K562 (cell line): ENCODE data around the gene JAKMIP2. TPM values are rescaled to one million over a fixed set of nuclear protein-coding genes. Genes with fewer than 3 reads are reported as not detected.
"Not testable (repeated sequence)": the region's sequence is repeated elsewhere in the genome, so short reads cannot be mapped to it uniquely, and the experiment has no call there.

Experiments
- ATAC-seq: fragments of 200-7000 bp; cut with Tn5 transposase; 3 replicates; pipeline ENCODE4 v1.9.1; 2020; ENCODE audit warnings: moderate library complexity
- BruUV-seq: library from RNA; stranded (reverse); fragments of 400-500 nt; replicated peaks from 2 replicates; lab custom pipeline; 2021; lab: Mats Ljungman, UMichigan
- CTCF ChIA-PET: fragments of 300-600 bp; formaldehyde crosslinking; extraction: SDS; loops from one replicate; lab custom pipeline; 2021; ENCODE audit warnings: low intra/inter-chr PET ratio; lab: Yijun Ruan, JAX
- POLR2A ChIA-PET: fragments of 300-600, 350-650 bp; sonication (Branson Sonifier 250); formaldehyde crosslinking; extraction: SDS; loops from one replicate; lab custom pipeline; 2021; ENCODE audit warnings: antibody characterized with exemption, inconsistent platforms; lab: Yijun Ruan, JAX
- DNase-seq, 4 experiments: peaks; one replicate each; pipeline versions ENCODE4 v3.0.0 to v3.0.0-alpha.2; 2011 to 2018; ENCODE audit warnings: low spot score in 3 of 4, mixed read lengths in 3 of 4; ENCODE audit errors: extremely low read depth in 1 of 4
- FAIRE-seq: peaks from 2 replicates; lab custom pipeline; 2011; peaks lifted over from hg19 to GRCh38; lab: Jason Lieb, UNC
- H2AFZ ChIP-seq: 2 replicates; pipeline ENCODE4 v1.6.0; 2011; ENCODE audit warnings: low read depth, low read length, control low read depth, inconsistent platforms
- H3K27ac ChIP-seq: fragments of 200-600 bp; 3 replicates; pipeline ENCODE4 v1.8.0; 2011; ENCODE audit warnings: low read depth, mild to moderate bottlenecking, control low read depth, inconsistent platforms, low read length, moderate library complexity, mixed read lengths; ENCODE audit errors: extremely low read depth
- H3K27me3 ChIP-seq, 2 experiments: fragments of 300-600 bp in 1 of 2; 2 replicates in 1 of 2; 3 replicates in 1 of 2; pipeline versions ENCODE4 v1.6.0 to v1.8.0; 2011; ENCODE audit warnings: inconsistent platforms in 2 of 2, low read length in 2 of 2, mild to moderate bottlenecking in 1 of 2, mixed read lengths in 1 of 2, moderate library complexity in 1 of 2; ENCODE audit not compliant: control insufficient read depth in 2 of 2, insufficient read depth in 2 of 2
- H3K36me3 ChIP-seq: fragments of 300-600 bp; 3 replicates; pipeline ENCODE4 v1.8.0; 2011; ENCODE audit warnings: mild to moderate bottlenecking, low read length, inconsistent platforms; ENCODE audit not compliant: control insufficient read depth, insufficient read depth
- H3K4me1 ChIP-seq, 2 experiments: fragments of 200-600 bp in 1 of 2; replicated peaks in 1 of 2; 2 replicates in 1 of 2; 3 replicates in 1 of 2; pipeline versions ENCODE4 v1.5.1 to v1.8.0; 2011; ENCODE audit warnings: inconsistent platforms in 2 of 2, low read length in 2 of 2, mild to moderate bottlenecking in 1 of 2, mixed read lengths in 1 of 2, moderate library complexity in 1 of 2; ENCODE audit not compliant: control insufficient read depth in 2 of 2, insufficient read depth in 2 of 2
- H3K4me2 ChIP-seq: 2 replicates; pipeline ENCODE4 v1.6.1; 2011; ENCODE audit warnings: low read length, control low read depth, inconsistent platforms, mixed read lengths; ENCODE audit not compliant: insufficient read depth
- H3K4me3 ChIP-seq: fragments of 200-600 bp; sonication (generic), shearing (Covaris generic); 2 replicates; pipeline ENCODE4 v1.5.1; 2016; ENCODE audit warnings: control low read depth, inconsistent platforms
- H3K79me2 ChIP-seq: fragments of 200-600 bp; 3 replicates; pipeline ENCODE4 v1.8.0; 2011; ENCODE audit warnings: low read length, inconsistent platforms; ENCODE audit not compliant: control insufficient read depth, insufficient read depth
- H3K9ac ChIP-seq, 2 experiments: 2 replicates each; pipeline versions ENCODE4 v1.6.0 to v1.6.1; 2011; ENCODE audit warnings: low read depth in 2 of 2, low read length in 2 of 2, control low read depth in 1 of 2, inconsistent platforms in 1 of 2, mild to moderate bottlenecking in 1 of 2, mixed read lengths in 1 of 2; ENCODE audit not compliant: insufficient read depth in 1 of 2
- H3K9me1 ChIP-seq: one replicate; pipeline ENCODE4 v1.6.0; 2011; ENCODE audit warnings: inconsistent platforms, mild to moderate bottlenecking, low read length, moderate library complexity; ENCODE audit not compliant: control insufficient read depth, insufficient read depth
- H3K9me3 ChIP-seq: replicated peaks from 2 replicates; pipeline ENCODE4 v1.5.1; 2011; ENCODE audit warnings: low read depth, low read length, inconsistent platforms; ENCODE audit not compliant: control insufficient read depth, insufficient read depth
- H4K20me1 ChIP-seq: replicated peaks from 2 replicates; pipeline ENCODE4 v1.6.1; 2011; ENCODE audit warnings: low read length, inconsistent platforms, mixed read lengths; ENCODE audit not compliant: control insufficient read depth, insufficient read depth
- ARID1B ChIP-seq: fragments of 450-650 bp; IDR thresholded peaks from 2 replicates; pipeline ENCODE4 v1.6.1; 2016; ENCODE audit warnings: antibody characterized with exemption, mild to moderate bottlenecking, inconsistent platforms
- CEBPB ChIP-seq: fragments of 450-650 bp; IDR thresholded peaks from 2 replicates; pipeline ENCODE4 v1.6.1; 2016; ENCODE audit warnings: missing genetic modification characterization, missing compliant biosample characterization
- CEBPG ChIP-seq, 3 experiments: fragments of 200-800 bp in 1 of 3; sonication (Bioruptor generic) in 1 of 3; sonication (generic) in 1 of 3; formaldehyde crosslinking in 1 of 3; IDR thresholded peaks in 2 of 3; conservative IDR thresholded peaks in 1 of 3; 2 replicates each; pipeline versions ENCODE4 v1.6.1 to v1.8.0; 2016 to 2022; ENCODE audit warnings: missing compliant biosample characterization in 2 of 3, missing genetic modification characterization in 2 of 3, mild to moderate bottlenecking in 1 of 3, missing genetic modification reagents in 1 of 3
- FOXK1 ChIP-seq: sonication (generic); formaldehyde crosslinking; IDR thresholded peaks from 2 replicates; pipeline ENCODE4 v1.8.0; 2022; ENCODE audit warnings: missing genetic modification reagents, mild to moderate bottlenecking, borderline replicate concordance
- HLTF ChIP-seq: fragments of 450-650 bp; IDR thresholded peaks from 2 replicates; pipeline ENCODE4 v1.6.1; 2016
- IRF9 ChIP-seq: fragments of 450-650 bp; IDR thresholded peaks from 2 replicates; pipeline ENCODE4 v1.6.1; 2016; ENCODE audit warnings: missing biosample characterization, missing genetic modification characterization
- MAFK ChIP-seq: IDR thresholded peaks from 2 replicates; pipeline ENCODE4 v1.6.1; 2011; ENCODE audit warnings: low read length, improper control_type of control experiment
- MYBL2 ChIP-seq, 2 experiments: fragments of 450-650 bp in 1 of 2; sonication (generic) in 1 of 2; formaldehyde crosslinking in 1 of 2; IDR thresholded peaks; 2 replicates each; pipeline versions ENCODE4 v1.6.1 to v1.8.1; 2017 to 2022; ENCODE audit warnings: borderline replicate concordance in 1 of 2, inconsistent platforms in 1 of 2, low read depth in 1 of 2, mild to moderate bottlenecking in 1 of 2, missing genetic modification reagents in 1 of 2, moderate library complexity in 1 of 2
- NR2C1 ChIP-seq, 2 experiments: fragments of 450-650 bp; IDR thresholded peaks; 2 replicates each; pipeline ENCODE4 v1.6.1; 2017; ENCODE audit warnings: mild to moderate bottlenecking in 2 of 2, antibody characterized with exemption in 1 of 2, inconsistent platforms in 1 of 2, missing compliant biosample characterization in 1 of 2, missing genetic modification characterization in 1 of 2
- SRF ChIP-seq, 2 experiments: fragments of 250-450, 450-650 bp in 1 of 2; sonication (Bioruptor Pico) in 1 of 2; sonication (generic) in 1 of 2; formaldehyde crosslinking; IDR thresholded peaks; 2 replicates each; pipeline versions ENCODE4 v1.5.0 to v1.5.1; 2020 to 2022; ENCODE audit warnings: mild to moderate bottlenecking in 1 of 2, missing genetic modification reagents in 1 of 2
- ZBTB26 ChIP-seq: fragments of 450-650 bp; formaldehyde crosslinking; IDR thresholded peaks from 2 replicates; pipeline ENCODE4 v1.4.0; 2022; ENCODE audit warnings: missing genetic modification characterization
- ZNF165 ChIP-seq: fragments of 250-450 bp; sonication (Bioruptor Pico); IDR thresholded peaks from 2 replicates; pipeline ENCODE4 v1.4.0; 2020; ENCODE audit warnings: borderline replicate concordance
- ZNF584 ChIP-seq: fragments of 200-800 bp; sonication (Bioruptor generic); IDR thresholded peaks from 2 replicates; pipeline ENCODE4 v1.6.1; 2016; ENCODE audit warnings: low read depth, mild to moderate bottlenecking, missing genetic modification characterization, missing compliant biosample characterization
- ZNF589 ChIP-seq: fragments of 200-800 bp; sonication (Bioruptor generic); IDR thresholded peaks from 2 replicates; pipeline ENCODE4 v1.6.1; 2016; ENCODE audit warnings: low read depth, missing genetic modification characterization, missing compliant biosample characterization
- WGBS: fragments of 100-300 bp; shearing (Covaris generic); methylation state at CpG from one replicate; pipeline ENCODE4 v1.1.6; 2016; ENCODE audit warnings: low coverage, mixed read lengths; ENCODE audit not compliant: insufficient coverage; ENCODE audit errors: missing lambda C conversion rate; 5-methylcytosine and 5-hydroxymethylcytosine counted together
- in situ Hi-C: fragments of 300-500 bp; cut with MboI; formaldehyde crosslinking; loops from 4 replicates; pipeline ENCODE4 v1.15.0; 2018; ENCODE audit warnings: inconsistent platforms, mixed read lengths
- intact Hi-C: fragments of 100-400 bp; cut with micrococcal nuclease; formaldehyde crosslinking; loops from 2 replicates; pipeline ENCODE4 v1.14.2; 2022
- polyA plus RNA-seq, 8 experiments: library from polyadenylated mRNA; depleted of rRNA in 4 of 8; stranded (reverse) in 5 of 8; unstranded in 3 of 8; fragments of >200 nt; fragmentation: Nextera tagmentation in 2 of 8; fragmentation: Illumina TruSeq in 1 of 8; extraction: Ambion mirVana in 2 of 8; extraction: Trizol in 1 of 8; gene quantifications; 2 replicates each; pipeline versions ENCODE4 v1.2.1 to v1.2.3, GENCODE V29; 2011 to 2014; ENCODE audit warnings: inconsistent platforms in 1 of 8, missing spikeins in 1 of 8
- total RNA-seq, 7 experiments: library from RNA; depleted of rRNA in 6 of 7; stranded (reverse); fragments of >200 nt in 6 of 7; fragmentation: Illumina TruSeq in 2 of 7; extraction: Trizol in 2 of 7; gene quantifications; 2 replicates each; pipeline versions ENCODE4 v1.2.1 to v1.2.3, GENCODE V29; 2011 to 2021; ENCODE audit warnings: low replicate concordance in 1 of 7

Gene JAKMIP2
- total and polyA plus RNA-seq, 9 of the 15 experiments (the other 6 are each of a cell fraction or from before 2014, with no cell fraction given), result not detected

- FAIRE-seq; H3K27ac ChIP-seq; intact Hi-C loops; POLR2A ChIA-PET; H3K9me3 ChIP-seq; H4K20me1 ChIP-seq; H3K4me2 ChIP-seq; H3K36me3 ChIP-seq; H2AFZ ChIP-seq; H3K27me3 ChIP-seq; H3K79me2 ChIP-seq; DNase-seq; CTCF ChIA-PET; H3K9me1 ChIP-seq; H3K9ac ChIP-seq; H3K4me1 ChIP-seq; BruUV-seq; H3K4me3 ChIP-seq; ATAC-seq; in situ Hi-C loops; TF ChIP-seq CEBPG (CRISPR knock-in tag; IDR thresholded peaks at IDR 0.05): not testable (repeated sequence)
- TF ChIP-seq CEBPB (peak; percentile 66), CEBPG (tag; conservative IDR thresholded peaks at IDR 0.05 in 1 of 2, IDR thresholded peaks at IDR 0.05 in 1 of 2) (peak in 1 of 2 experiments; percentile 84; a peak in 2 of 4 replicates)
- WGBS, result 0% methylated on average over 5 of the region's 5 CpGs
These were observed 147.1 kb downstream of the JAKMIP2 start for GRCh38 chr5:147635439-147635838.

GRCh38 chr5:147633173-147633572 is 149.4 kb downstream of the JAKMIP2 start:
- Histone ChIP-seq H3K79me2 (no peaks in the 10 kb centered on the region), H3K9ac (no peak overlapping the region), H3K27ac (no peak overlapping the region), H4K20me1 (no peaks in the 10 kb centered on the region), H3K9me1 (no peaks in the 10 kb centered on the region), H3K36me3 (no peaks in the 10 kb centered on the region), H2AFZ (no peak overlapping the region), H3K27me3 (no peaks in the 10 kb centered on the region), H3K4me2 (no peak overlapping the region), H3K4me3 (no peak overlapping the region), H3K4me1 (no peaks in the 10 kb centered on the region), H3K9me3 (no peaks in the 10 kb centered on the region)
- in situ Hi-C loops (no loop called here), intact Hi-C loops (no loop called here)
- no peak for FAIRE-seq
- CTCF ChIA-PET, result no interaction called here
- BruUV-seq, result no TSS peak
- POLR2A ChIA-PET, result no interaction called here
- no peak for DNase-seq
- ATAC-seq, result no peak
- no peak for TF ChIP-seq ARID1B
- TF ChIP-seq SRF (CRISPR knock-in tag; IDR thresholded peaks at IDR 0.05), result no peak
- TF ChIP-seq ZNF584 (CRISPR knock-in tag), result no peak
- TF ChIP-seq MYBL2 (IDR thresholded peaks at IDR 0.05; ENCODE audit: low read depth), result no peak
- TF ChIP-seq MYBL2 (CRISPR knock-in tag; IDR thresholded peaks at IDR 0.05; ENCODE audit: borderline replicate concordance), result no peak
- TF ChIP-seq IRF9 (tag), result no peak
- TF ChIP-seq HLTF, result no peak
- TF ChIP-seq MAFK, result no peak
- TF ChIP-seq NR2C1 (IDR thresholded peaks at IDR 0.05), result no peak
- no peak for TF ChIP-seq NR2C1 (tag; IDR thresholded peaks at IDR 0.05)
- TF ChIP-seq ZNF165, result no peak
- no peak for TF ChIP-seq ZNF589 (CRISPR knock-in tag)
- TF ChIP-seq ZBTB26 (CRISPR knock-in tag), result no peak
- TF ChIP-seq FOXK1 (CRISPR knock-in tag), result no peak
